Uterus (tissue), 2 donors: Measurements from ENCODE around the gene ADARB2.

Source experiments
- CTCF ChIP-seq, 4 experiments: fragments of 200-600 bp in 2 of 4; fragments of 450-650 bp in 2 of 4; sonication (generic) in 2 of 4; IDR thresholded peaks; one replicate each; pipeline ENCODE4 v1.5.1; 2016 to 2019; ENCODE audit warnings: antibody characterized with exemption in 4 of 4, mild to moderate bottlenecking in 2 of 4, moderate library complexity in 1 of 4
- POLR2A ChIP-seq, 2 donors: fragments of 450-650 bp; IDR thresholded peaks; one replicate each; pipeline ENCODE4 v1.6.1; 2016; ENCODE audit warnings: antibody characterized with exemption in 2 of 2, mild to moderate bottlenecking in 1 of 2, moderate library complexity in 1 of 2

GRCh38 chr10:1196656-1197055 is 540.7 kb downstream of the ADARB2 start:
- no peak for TF ChIP-seq CTCF (IDR thresholded peaks at IDR 0.05)
- TF ChIP-seq POLR2A (IDR thresholded peaks at IDR 0.05) = no peak
